Cardiac fibroblast (primary cell): ENCODE data around the gene SHFL.

Source experiments
- DNase-seq, 2 donors: peaks; one replicate each; pipeline versions ENCODE4 v3.0.0 to v3.0.0-alpha.2; 2010; ENCODE audit warnings: low read depth in 2 of 2
- H3K4me3 ChIP-seq, 2 donors: replicated peaks in 1 of 2; 1 replicate in 1 of 2; 2 replicates in 1 of 2; pipeline ENCODE4 v1.5.1; 2011; ENCODE audit warnings: low read depth in 2 of 2, low read length in 2 of 2, mild to moderate bottlenecking in 2 of 2, moderate library complexity in 1 of 2
- CTCF ChIP-seq: IDR thresholded peaks from one replicate; pipeline ENCODE4 v1.5.1; 2011; ENCODE audit warnings: low read depth, mild to moderate bottlenecking, low read length, inconsistent platforms

SHFL gene

GRCh38 chr19:10092648-10093294, 6.7 kb downstream of the SHFL start:
- DNase-seq = no peak
- TF ChIP-seq CTCF = no peak
- no peak overlapping the region for H3K4me3 ChIP-seq

GRCh38 chr19:10093295-10094186, 7.4 kb downstream of the SHFL start:
- TF ChIP-seq CTCF = no peak
- H3K4me3 ChIP-seq = no peak overlapping the region
- DNase-seq = peak in 1 of 2 donors; percentile 26

- TF ChIP-seq CTCF = no peak
- no peak for DNase-seq
- peak overlapping the region in 1 of 2 donors; percentile 26 for H3K4me3 ChIP-seq
These were observed 9.5 kb downstream of the SHFL start for GRCh38 chr19:10095622-10095947.

GRCh38 chr19:10095948-10096614, 10.0 kb downstream of the SHFL start:
- DNase-seq = peak; percentile 86 to 95
- H3K4me3 ChIP-seq = peak overlapping the region; percentile 40 to 50
- TF ChIP-seq CTCF = no peak

GRCh38 chr19:10096615-10096963, 10.5 kb downstream of the SHFL start:
- no peak for TF ChIP-seq CTCF
- H3K4me3 ChIP-seq = peak overlapping the region; percentile 40 to 50
- peak in 1 of 2 donors; percentile 45 for DNase-seq

- TF ChIP-seq CTCF = no peak
- H3K4me3 ChIP-seq = no peak overlapping the region
- no peak for DNase-seq
These were observed 14.2 kb downstream of the SHFL start for GRCh38 chr19:10100163-10100785.
